Mesenchymal stem cell (in vitro differentiated cells and primary cell): Measurements from ENCODE around the gene DSP.

Experiments used
- DNase-seq: peaks from one replicate; pipeline ENCODE4 v3.0.0-alpha.2; 2013
- H2AFZ ChIP-seq: one replicate; pipeline ENCODE4 v1.6.1; 2013; ENCODE audit warnings: low read depth, mild to moderate bottlenecking, control low read depth, inconsistent platforms, low read length, moderate library complexity
- H2AK5ac ChIP-seq: 2 replicates; pipeline ENCODE4 v1.6.1; 2013; ENCODE audit warnings: low read length, moderate library complexity, mild to moderate bottlenecking, inconsistent platforms; ENCODE audit not compliant: severe bottlenecking
- H2BK120ac ChIP-seq: one replicate; pipeline ENCODE4 v1.6.1; 2013; ENCODE audit warnings: low read depth, mild to moderate bottlenecking, inconsistent platforms, low read length, moderate library complexity
- H2BK12ac ChIP-seq, 2 experiments: one replicate each; pipeline ENCODE4 v1.6.1; 2013; ENCODE audit warnings: inconsistent platforms in 2 of 2, low read length in 2 of 2, mild to moderate bottlenecking in 2 of 2, moderate library complexity in 2 of 2, control low read depth in 1 of 2
- H2BK15ac ChIP-seq: one replicate; pipeline ENCODE4 v1.6.1; 2013; ENCODE audit warnings: mild to moderate bottlenecking, low read depth, inconsistent platforms; ENCODE audit not compliant: poor library complexity, severe bottlenecking
- H2BK5ac ChIP-seq: 2 replicates; pipeline ENCODE4 v1.6.1; 2013; ENCODE audit warnings: low read depth, mild to moderate bottlenecking, low read length, control low read depth, inconsistent platforms; ENCODE audit not compliant: poor library complexity, severe bottlenecking
- H3K14ac ChIP-seq, 2 experiments: one replicate each; pipeline ENCODE4 v1.6.1; 2013; ENCODE audit warnings: inconsistent platforms in 2 of 2, low read length in 2 of 2, control low read depth in 1 of 2, mild to moderate bottlenecking in 1 of 2, moderate library complexity in 1 of 2
- H3K18ac ChIP-seq, 2 experiments: one replicate each; pipeline ENCODE4 v1.6.1; 2013; ENCODE audit warnings: inconsistent platforms in 2 of 2, low read length in 2 of 2, control low read depth in 1 of 2, low read depth in 1 of 2, mild to moderate bottlenecking in 1 of 2
- H3K23ac ChIP-seq, 2 experiments: one replicate each; pipeline ENCODE4 v1.6.1; 2013; ENCODE audit warnings: inconsistent platforms in 2 of 2, low read length in 2 of 2, mild to moderate bottlenecking in 2 of 2, moderate library complexity in 2 of 2, control low read depth in 1 of 2
- H3K27ac ChIP-seq: 2 replicates; pipeline ENCODE4 v1.5.1; 2013; ENCODE audit warnings: mild to moderate bottlenecking, moderate library complexity, low read length, control low read depth, inconsistent platforms; ENCODE audit not compliant: poor library complexity, severe bottlenecking
- H3K27me3 ChIP-seq, 2 experiments: 2 replicates each; pipeline versions ENCODE4 v1.6.1 to v1.7.0; 2013; ENCODE audit warnings: low read length in 2 of 2, mild to moderate bottlenecking in 2 of 2, moderate library complexity in 2 of 2, control low read depth in 1 of 2, inconsistent platforms in 1 of 2; ENCODE audit not compliant: control insufficient read depth in 1 of 2, insufficient read depth in 1 of 2
- H3K36me3 ChIP-seq, 2 experiments: 2 replicates each; pipeline versions ENCODE4 v1.6.1 to v1.7.0; 2013; ENCODE audit warnings: low read length in 2 of 2, control low read depth in 1 of 2, inconsistent platforms in 1 of 2, low read depth in 1 of 2, mild to moderate bottlenecking in 1 of 2; ENCODE audit not compliant: insufficient read depth in 2 of 2, control insufficient read depth in 1 of 2
- H3K4ac ChIP-seq, 2 experiments: one replicate each; pipeline ENCODE4 v1.6.1; 2013; ENCODE audit warnings: inconsistent platforms in 2 of 2, low read length in 2 of 2, mild to moderate bottlenecking in 2 of 2, moderate library complexity in 2 of 2, control low read depth in 1 of 2, low read depth in 1 of 2
- H3K4me1 ChIP-seq: 2 replicates; pipeline ENCODE4 v1.6.1; 2013; ENCODE audit warnings: low read depth, low read length, control low read depth; ENCODE audit not compliant: control insufficient read depth, insufficient read depth
- H3K4me2 ChIP-seq: 2 replicates; pipeline ENCODE4 v1.6.1; 2013; ENCODE audit warnings: low read length, mild to moderate bottlenecking, inconsistent platforms; ENCODE audit not compliant: poor library complexity, severe bottlenecking
- H3K4me3 ChIP-seq, 2 experiments: 2 replicates each; pipeline versions ENCODE4 v1.5.1 to v1.7.0; 2013; ENCODE audit warnings: low read length in 2 of 2, mild to moderate bottlenecking in 2 of 2, control low read depth in 1 of 2, low read depth in 1 of 2; ENCODE audit not compliant: insufficient read depth in 1 of 2
- H3K79me1 ChIP-seq: replicated peaks from 2 replicates; pipeline ENCODE4 v1.6.1; 2013; ENCODE audit warnings: mild to moderate bottlenecking, control low read depth, low read length, inconsistent platforms; ENCODE audit not compliant: poor library complexity, severe bottlenecking
- H3K9ac ChIP-seq: 2 replicates; pipeline ENCODE4 v1.7.0; 2013; ENCODE audit warnings: mild to moderate bottlenecking, low read length, moderate library complexity
- H3K9me3 ChIP-seq: 2 replicates; pipeline ENCODE4 v1.7.0; 2013; ENCODE audit warnings: mild to moderate bottlenecking, low read length; ENCODE audit not compliant: control insufficient read depth
- H4K8ac ChIP-seq: one replicate; pipeline ENCODE4 v1.6.1; 2013; ENCODE audit warnings: inconsistent platforms, mild to moderate bottlenecking, low read length, moderate library complexity
- H4K91ac ChIP-seq: one replicate; pipeline ENCODE4 v1.6.1; 2013; ENCODE audit warnings: mild to moderate bottlenecking, low read length, inconsistent platforms
- WGBS: methylation state at CpG from one replicate; pipeline ENCODE4 v1.1.7; 2013; ENCODE audit warnings: mixed read lengths; 5-methylcytosine and 5-hydroxymethylcytosine counted together

DSP gene

GRCh38 chr6:7558781-7559180 is 17.3 kb downstream of the DSP start:
- no peak overlapping the region for H3K18ac ChIP-seq
- no peak overlapping the region for H2BK15ac ChIP-seq
- 87% methylated on average over 2 of the region's 4 CpGs for WGBS
- no peak overlapping the region for H2BK120ac ChIP-seq
- H3K27ac ChIP-seq, result no peak overlapping the region
- H3K23ac ChIP-seq, result no peak overlapping the region
- H2BK5ac ChIP-seq, result no peak overlapping the region
- H3K4me2 ChIP-seq, result no peak overlapping the region
- no peak overlapping the region for H3K4ac ChIP-seq
- H3K36me3 ChIP-seq, result peaks cover 0 to 19% of the 10 kb centered on the region in 2 experiments
- H3K27me3 ChIP-seq, result peaks cover 0 to 2% of the 10 kb centered on the region in 2 experiments
- no peak overlapping the region for H3K14ac ChIP-seq
- no peak overlapping the region for H2AFZ ChIP-seq
- DNase-seq, result no peak
- H4K91ac ChIP-seq, result no peak overlapping the region
- no peak overlapping the region for H2BK12ac ChIP-seq
- H3K4me3 ChIP-seq, result no peak overlapping the region
- H4K8ac ChIP-seq, result no peak overlapping the region
- H3K9ac ChIP-seq, result no peak overlapping the region
- peaks cover 18% of the 10 kb centered on the region for H3K79me1 ChIP-seq
- H3K9me3 ChIP-seq, result no peaks in the 10 kb centered on the region
- H3K4me1 ChIP-seq, result no peaks in the 10 kb centered on the region
- no peak overlapping the region for H2AK5ac ChIP-seq

- H4K91ac ChIP-seq, result no peak overlapping the region
- H3K79me1 ChIP-seq, result peaks cover 18% of the 10 kb centered on the region
- H2AFZ ChIP-seq, result no peak overlapping the region
- no peak overlapping the region for H2BK120ac ChIP-seq
- H3K4me1 ChIP-seq, result no peaks in the 10 kb centered on the region
- DNase-seq, result no peak
- 97% methylated on average over 6 of the region's 6 CpGs for WGBS
- no peak overlapping the region for H3K4ac ChIP-seq
- H3K14ac ChIP-seq, result no peak overlapping the region
- peaks cover 0 to 19% of the 10 kb centered on the region in 2 experiments for H3K36me3 ChIP-seq
- no peak overlapping the region for H3K4me2 ChIP-seq
- H3K9me3 ChIP-seq, result no peaks in the 10 kb centered on the region
- no peak overlapping the region for H3K18ac ChIP-seq
- peaks cover 0 to 2% of the 10 kb centered on the region in 2 experiments for H3K27me3 ChIP-seq
- H3K27ac ChIP-seq, result no peak overlapping the region
- no peak overlapping the region for H2AK5ac ChIP-seq
- H3K23ac ChIP-seq, result peak overlapping the region in 1 of 2 experiments; percentile 23
- no peak overlapping the region for H2BK12ac ChIP-seq
- no peak overlapping the region for H2BK5ac ChIP-seq
- no peak overlapping the region for H4K8ac ChIP-seq
- no peak overlapping the region for H3K4me3 ChIP-seq
- H2BK15ac ChIP-seq, result no peak overlapping the region
- no peak overlapping the region for H3K9ac ChIP-seq
These were observed 17.7 kb downstream of the DSP start for GRCh38 chr6:7559196-7559595.

GRCh38 chr6:7559651-7560385 is 18.3 kb downstream of the DSP start:
- H2BK12ac ChIP-seq, result no peak overlapping the region
- H2BK5ac ChIP-seq, result no peak overlapping the region
- no peaks in the 10 kb centered on the region for H3K4me1 ChIP-seq
- H3K23ac ChIP-seq, result no peak overlapping the region
- no peak overlapping the region for H3K9ac ChIP-seq
- no peak overlapping the region for H3K4ac ChIP-seq
- H2BK120ac ChIP-seq, result no peak overlapping the region
- peaks cover 0 to 20% of the 10 kb centered on the region in 2 experiments for H3K36me3 ChIP-seq
- H3K27ac ChIP-seq, result no peak overlapping the region
- no peak overlapping the region for H2AK5ac ChIP-seq
- no peak overlapping the region for H4K91ac ChIP-seq
- H3K27me3 ChIP-seq, result peaks cover 0 to 2% of the 10 kb centered on the region in 2 experiments
- H4K8ac ChIP-seq, result no peak overlapping the region
- no peak overlapping the region for H3K18ac ChIP-seq
- no peak overlapping the region for H2BK15ac ChIP-seq
- H2AFZ ChIP-seq, result no peak overlapping the region
- WGBS, result 93% methylated on average over 2 of the region's 2 CpGs
- H3K79me1 ChIP-seq, result peaks cover 14% of the 10 kb centered on the region
- H3K4me3 ChIP-seq, result no peak overlapping the region
- H3K14ac ChIP-seq, result no peak overlapping the region
- no peak overlapping the region for H3K4me2 ChIP-seq
- no peak for DNase-seq
- no peaks in the 10 kb centered on the region for H3K9me3 ChIP-seq

GRCh38 chr6:7561153-7561964 is 19.9 kb downstream of the DSP start:
- Histone ChIP-seq H2AFZ (no peak overlapping the region), H3K9me3 (no peaks in the 10 kb centered on the region), H2BK5ac (no peak overlapping the region), H3K79me1 (peaks cover 8% of the 10 kb centered on the region), H4K91ac (no peak overlapping the region), H3K27ac (no peak overlapping the region), H3K4ac (no peak overlapping the region), H3K27me3 (peaks cover 0 to 2% of the 10 kb centered on the region in 2 experiments), H2BK12ac (no peak overlapping the region), H2AK5ac (no peak overlapping the region), H2BK15ac (no peak overlapping the region), H3K18ac (no peak overlapping the region), H3K23ac (no peak overlapping the region), H3K9ac (no peak overlapping the region), H3K36me3 (peaks cover 0 to 24% of the 10 kb centered on the region in 2 experiments), H3K4me1 (no peaks in the 10 kb centered on the region), H3K4me3 (no peak overlapping the region), H3K14ac (no peak overlapping the region), H2BK120ac (no peak overlapping the region), H4K8ac (no peak overlapping the region), H3K4me2 (no peak overlapping the region)
- no peak for DNase-seq
- WGBS, result 96% methylated on average over 18 of the region's 19 CpGs
